GM12892 (cell line): ENCODE data around the gene GEMIN8. TPM values are rescaled to one million over a fixed set of nuclear protein-coding genes. Genes with fewer than 3 reads are reported as not detected.
A peak's percentile ranks its signal among the peaks of the same experiment; 100 is the strongest.

Experiments
- DNase-seq: peaks from one replicate; pipeline ENCODE4 v3.0.0; 2011; ENCODE audit not compliant: insufficient read length
- FAIRE-seq: peaks from 2 replicates; lab custom pipeline; 2011; peaks lifted over from hg19 to GRCh38; lab: Jason Lieb, UNC
- POLR2A ChIP-seq: IDR thresholded peaks from 2 replicates; pipeline ENCODE4 v1.6.1; 2011; ENCODE audit warnings: low read depth, low read length, control low read depth
- POLR2AphosphoS5 ChIP-seq: IDR thresholded peaks from 2 replicates; pipeline ENCODE4 v1.6.1; 2011; ENCODE audit warnings: low read depth, low read length, control low read depth
- TAF1 ChIP-seq: IDR thresholded peaks from 2 replicates; pipeline ENCODE4 v1.6.1; 2011; ENCODE audit warnings: low read depth, mild to moderate bottlenecking, control low read depth, low read length, borderline replicate concordance
- polyA plus RNA-seq: library from polyadenylated mRNA; unstranded; fragments of >200 nt; gene quantifications from one replicate; pipeline ENCODE4 v1.2.1, GENCODE V29; 2012; ENCODE audit warnings: missing spikeins, inconsistent platforms; ENCODE audit not compliant: missing spikeins

GEMIN8 gene
- 20.4 TPM for polyA plus RNA-seq

GRCh38 chrX:14029425-14030173, at the start of gene GEMIN8:
GEMIN8 (minus strand) TSS chrX:14029892; CDS start chrX:14021478, 8,414 bp downstream.
- FAIRE-seq (peak; percentile 100), DNase-seq (peak; percentile 51)
- TF ChIP-seq POLR2A (peak; percentile 82; the same call in 1 of the 2 replicates), TAF1 (no peak), POLR2AphosphoS5 (no peak)

GRCh38 chrX:14076639-14077038, 46.9 kb upstream of the GEMIN8 start:
- FAIRE-seq (no peak), DNase-seq (no peak)
- no peak for TF ChIP-seq POLR2AphosphoS5
- TF ChIP-seq POLR2A, result no peak
- TF ChIP-seq TAF1, result no peak

- no peak for TF ChIP-seq TAF1
- TF ChIP-seq POLR2A, result no peak
- no peak for TF ChIP-seq POLR2AphosphoS5
Measured at GRCh38 chrX:14073556-14073955, 43.9 kb upstream of the GEMIN8 start.

GRCh38 chrX:14073071-14073470, 43.4 kb upstream of the GEMIN8 start:
- FAIRE-seq, result no peak
- no peak for DNase-seq

More at GRCh38 chrX:14073556-14073955, 43.9 kb upstream of the GEMIN8 start:
- DNase-seq, result no peak
- FAIRE-seq, result no peak

GRCh38 chrX:14065800-14066199, 36.1 kb upstream of the GEMIN8 start:
- TF ChIP-seq TAF1, result no peak
- TF ChIP-seq POLR2A, result no peak
- TF ChIP-seq POLR2AphosphoS5, result no peak
- FAIRE-seq, result no peak
- DNase-seq, result no peak

More at GRCh38 chrX:14073071-14073470, 43.4 kb upstream of the GEMIN8 start:
- no peak for TF ChIP-seq TAF1
- TF ChIP-seq POLR2AphosphoS5, result no peak
- TF ChIP-seq POLR2A, result no peak

- DNase-seq, result no peak
- FAIRE-seq, result no peak
- TF ChIP-seq POLR2AphosphoS5 (no peak), POLR2A (no peak), TAF1 (no peak)
Measured at GRCh38 chrX:14064626-14065432, 35.1 kb upstream of the GEMIN8 start.

- DNase-seq, result no peak
- TF ChIP-seq TAF1, result no peak
- TF ChIP-seq POLR2A, result no peak
- no peak for TF ChIP-seq POLR2AphosphoS5
- no peak for FAIRE-seq
Measured at GRCh38 chrX:14062524-14062923, 32.8 kb upstream of the GEMIN8 start.

- no peak for FAIRE-seq
- DNase-seq, result no peak
- TF ChIP-seq TAF1 (no peak), POLR2AphosphoS5 (no peak), POLR2A (no peak)
Measured at GRCh38 chrX:14056206-14056605, 26.5 kb upstream of the GEMIN8 start.

GRCh38 chrX:14051416-14051815, 21.7 kb upstream of the GEMIN8 start:
- FAIRE-seq (no peak), DNase-seq (no peak)
- TF ChIP-seq TAF1, result no peak
- no peak for TF ChIP-seq POLR2A
- no peak for TF ChIP-seq POLR2AphosphoS5

GRCh38 chrX:14050709-14051108, 21.0 kb upstream of the GEMIN8 start:
- no peak for TF ChIP-seq POLR2A
- TF ChIP-seq POLR2AphosphoS5, result no peak
- no peak for TF ChIP-seq TAF1
- no peak for DNase-seq
- no peak for FAIRE-seq

GRCh38 chrX:14043209-14043608, 13.5 kb upstream of the GEMIN8 start:
- FAIRE-seq, result no peak
- no peak for DNase-seq

GRCh38 chrX:14039344-14039743, 9.7 kb upstream of the GEMIN8 start:
- no peak for TF ChIP-seq POLR2A
- TF ChIP-seq POLR2AphosphoS5, result no peak
- TF ChIP-seq TAF1, result no peak
- FAIRE-seq, result peak; percentile 96
- DNase-seq, result no peak

More at GRCh38 chrX:14043209-14043608, 13.5 kb upstream of the GEMIN8 start:
- TF ChIP-seq TAF1, result no peak
- no peak for TF ChIP-seq POLR2AphosphoS5
- TF ChIP-seq POLR2A, result no peak

- TF ChIP-seq POLR2AphosphoS5, result no peak
- FAIRE-seq (peak; percentile 54), DNase-seq (no peak)
Measured at GRCh38 chrX:14038375-14039085, 8.8 kb upstream of the GEMIN8 start.
